Pancreas (tissue), 10 donors: Measurements from ENCODE around the gene B4GALT2. TPM values are rescaled to one million over a fixed set of nuclear protein-coding genes. Genes with fewer than 3 reads are reported as not detected.

Experiments
- ATAC-seq, 4 donors: fragments of 200-7000 bp; cut with Tn5 transposase; one replicate each; pipeline versions ENCODE4 v1.8.0 to v1.9.1; 2020; ENCODE audit warnings: mild to moderate bottlenecking in 4 of 4, moderate library complexity in 4 of 4
- DNase-seq, 6 donors: peaks; one replicate each; pipeline ENCODE4 v3.0.0-alpha.2; 2020
- FAIRE-seq: peaks from 2 replicates; lab custom pipeline; 2012; peaks lifted over from hg19 to GRCh38; lab: Jason Lieb, UNC
- H3K27ac ChIP-seq, 4 donors: fragments of 200-600 bp; sonication (generic); 1 replicate in 3 of 4; 2 replicates in 1 of 4; pipeline versions ENCODE4 v1.5.0 to v1.8.0; 2020
- H3K27me3 ChIP-seq, 4 donors: fragments of 200-600 bp; one replicate each; pipeline ENCODE4 v1.8.0; 2021
- H3K36me3 ChIP-seq, 3 donors: fragments of 200-600 bp; sonication (generic) in 1 of 3; one replicate each; pipeline versions ENCODE4 v1.5.0 to v1.8.0; 2020 to 2021
- H3K4me1 ChIP-seq, 3 donors: fragments of 200-600 bp; one replicate each; pipeline ENCODE4 v1.8.0; 2021
- H3K4me3 ChIP-seq, 4 donors: fragments of 200-600 bp; sonication (generic) in 2 of 4; one replicate each; pipeline versions ENCODE4 v1.5.0 to v1.8.0; 2020 to 2021
- H3K9me3 ChIP-seq, 4 donors: fragments of 200-600 bp; one replicate each; pipeline ENCODE4 v1.8.0; 2021
- CTCF ChIP-seq, 4 donors: fragments of 200-600 bp; sonication (generic) in 3 of 4; IDR thresholded peaks; one replicate each; pipeline versions ENCODE4 v1.5.0 to v1.8.0; 2021; ENCODE audit warnings: antibody characterized with exemption in 4 of 4
- WGBS, 2 donors: extraction: QIAGEN DNeasy Blood & Tissue Kit; methylation state at CpG; one replicate each; pipeline ENCODE4 v1.1.7; 2013; 5-methylcytosine and 5-hydroxymethylcytosine counted together
- intact Hi-C, 3 donors: fragments of 100-400 bp; cut with DNase I; formaldehyde crosslinking; loops; one replicate each; pipeline versions ENCODE4 v1.11.1 to v1.14.2; 2022
- polyA plus RNA-seq, 2 donors: library from polyadenylated mRNA; stranded (reverse); fragments of 200-250 nt; gene quantifications; one replicate each; pipeline ENCODE4 v1.2.3, GENCODE V29; 2013
- total RNA-seq, 6 donors: library from RNA; stranded (reverse); fragmentation: NEBNext Ultra II Directional in 4 of 6; extraction: Animal tissue kit (Norgen Biotek cat#: 25700) in 4 of 6; gene quantifications; one replicate each; pipeline versions ENCODE4 v1.2.1 to v1.2.4, GENCODE V29; 2021 to 2023
- donor health status: healthy with polysubstance abuse.
- donor health status: DM: no; HTN: no; CAD: no; lungs with moderate emphysema.
- donor health status: DM: no; HTN: no; CAD: no.
- donor health status: control.
- donor health status: control.
- donor health status: Bipolar disorder and iron deficiency.
- donor health status: DM: yes; HTN: yes; CAD: no.
- donor health status: DM: no; HTN: no; CAD: no.
- donor health status: DM: no; HTN: no; CAD: no.
- donor health status: DM: yes; HTN: yes; CAD: no.

Gene B4GALT2
- total and polyA plus RNA-seq, 8 donors = 16.7 to 36.7 (median 27.6) TPM

- H3K36me3 ChIP-seq = no peaks in the 10 kb centered on the region
- ATAC-seq = peak in 1 of 4 donors; percentile 8
- intact Hi-C loops = loop anchor here in 1 of 3 donors (5.0 to 10.0 kb wide), 2 partner anchors 35 to 272 kb away; no protein-coding TSS in a partner anchor
- no peak overlapping the region for H3K4me3 ChIP-seq
- no peak for TF ChIP-seq CTCF (IDR thresholded peaks at IDR 0.05)
- DNase-seq = no peak
- H3K9me3 ChIP-seq = no peaks in the 10 kb centered on the region
- no peaks in the 10 kb centered on the region for H3K27me3 ChIP-seq
- H3K4me1 ChIP-seq = peaks cover 0 to 4% (median 0%) of the 10 kb centered on the region in 3 donors
- WGBS, 2 donors = 56 to 58% methylated on average over 5 of the region's 5 CpGs
- no peak overlapping the region for H3K27ac ChIP-seq
- FAIRE-seq = no peak
These were observed 58.1 kb downstream of the B4GALT2 start for GRCh38 chr1:44037154-44037553.

DNA sequence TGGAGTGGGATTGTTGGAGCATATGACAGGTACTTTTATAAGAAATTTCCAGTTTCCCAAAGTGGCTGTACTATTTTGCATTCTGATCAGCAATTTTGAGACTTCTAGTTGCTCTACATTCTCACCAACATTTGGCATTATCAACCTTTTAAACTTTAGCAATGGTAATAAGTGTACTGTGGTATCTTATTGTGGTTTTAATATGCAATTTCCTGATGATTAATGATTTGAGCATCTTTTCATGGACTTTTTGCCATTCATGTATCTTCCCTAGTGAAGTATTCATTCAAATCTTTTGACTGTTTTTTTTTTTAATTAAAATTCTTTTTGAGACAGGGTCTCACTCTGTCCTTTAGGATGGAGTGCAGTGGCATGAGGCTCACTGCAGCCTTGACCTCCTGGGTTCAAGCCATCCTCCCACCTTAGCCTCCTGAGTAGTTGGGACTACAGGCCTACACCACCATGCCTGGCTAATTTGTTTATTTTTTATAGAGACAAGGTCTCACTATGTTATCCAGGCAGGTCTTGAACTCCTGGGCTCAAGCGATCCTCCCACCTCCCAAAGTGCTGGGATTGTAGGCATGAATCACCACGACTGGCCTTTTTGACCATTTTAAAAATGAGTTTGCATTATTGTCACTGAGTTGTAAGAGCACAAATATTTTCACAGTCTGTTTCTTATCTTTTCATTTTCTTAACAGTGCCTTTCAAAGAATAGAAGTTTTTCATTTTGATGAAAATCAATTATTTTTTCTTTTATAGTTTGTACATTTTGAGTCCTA, 60.1 kb downstream of the B4GALT2 start:
- intact Hi-C loops = loop anchor here in 1 of 3 donors (5.0 to 10.0 kb wide), 2 partner anchors 37 to 274 kb away; no protein-coding TSS in a partner anchor

DNA sequence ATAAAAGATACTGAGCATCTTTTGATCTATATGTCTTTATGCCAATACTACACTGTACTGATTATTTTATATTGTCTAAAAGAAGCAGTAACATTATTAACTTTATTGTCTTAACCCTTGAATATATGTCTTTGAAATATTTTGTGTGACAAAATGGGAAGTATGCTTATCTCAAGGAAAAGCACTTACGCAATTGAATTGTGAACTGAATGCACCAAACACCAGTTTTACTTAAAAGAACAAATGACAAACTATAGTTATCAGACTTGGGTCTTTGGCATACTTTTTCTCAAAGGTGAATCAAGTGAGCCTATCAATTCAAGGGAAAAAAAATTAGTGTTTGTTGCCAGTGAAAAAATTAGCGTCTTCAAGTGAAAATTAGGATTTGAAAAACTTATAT, 61.4 kb downstream of the B4GALT2 start:
- ATAC-seq = no peak
- no peak for TF ChIP-seq CTCF (IDR thresholded peaks at IDR 0.05)
- intact Hi-C loops = no loop called here

More for the DNA sequence above, 60.1 kb downstream of the B4GALT2 start:
- no peak for DNase-seq
- ATAC-seq = no peak
- no peak for TF ChIP-seq CTCF (IDR thresholded peaks at IDR 0.05)
- 67 to 83% methylated on average over 2 of the region's 2 CpGs for WGBS, 2 donors
- H3K27ac ChIP-seq = no peak overlapping the region
- no peaks in the 10 kb centered on the region for H3K36me3 ChIP-seq
- H3K4me1 ChIP-seq = peaks cover 0 to 4% (median 0%) of the 10 kb centered on the region in 3 donors
- no peaks in the 10 kb centered on the region for H3K9me3 ChIP-seq
- no peak overlapping the region for H3K4me3 ChIP-seq
- no peak for FAIRE-seq
- H3K27me3 ChIP-seq = no peaks in the 10 kb centered on the region

More for the DNA sequence above, 61.4 kb downstream of the B4GALT2 start:
- WGBS, 2 donors = 78 to 82% methylated on average over 2 of the region's 2 CpGs
- Histone ChIP-seq H3K4me1 (peaks cover 0 to 4% (median 0%) of the 10 kb centered on the region in 3 donors), H3K4me3 (no peak overlapping the region), H3K27ac (no peak overlapping the region), H3K36me3 (no peaks in the 10 kb centered on the region), H3K27me3 (no peaks in the 10 kb centered on the region), H3K9me3 (no peaks in the 10 kb centered on the region)
- DNase-seq = no peak
- no peak for FAIRE-seq

Other genes with a start within 250 kb of the B4GALT2 start
- 1 to 10 TPM in 4 of 6 donors, under 1 TPM in 2; 0.87 to 1.9 (median 1.1) TPM for gene ARTN, start 45.4 kb upstream of the B4GALT2 start, total RNA-seq
- 1 to 10 TPM; 2.6 to 3.2 TPM for gene ARTN, start 45.4 kb upstream of the B4GALT2 start, polyA plus RNA-seq
- 10 to 100 TPM in 2 of 6 donors, 1 to 10 TPM in 4; 6.7 to 15.6 (median 8.5) TPM for gene IPO13, start 32.3 kb upstream of the B4GALT2 start, total RNA-seq
- 10 to 100 TPM; 22.2 to 24.3 TPM for gene IPO13, start 32.3 kb upstream of the B4GALT2 start, polyA plus RNA-seq
- 10 to 100 TPM; 10.8 to 19.4 (median 12.8) TPM for gene DPH2, start 9.2 kb upstream of the B4GALT2 start, total RNA-seq
- 10 to 100 TPM; 20.0 to 22.0 TPM for gene DPH2, start 9.2 kb upstream of the B4GALT2 start, polyA plus RNA-seq
- 100 to 1,000 TPM in 1 of 6 donors, 10 to 100 TPM in 5; 59.8 to 108 (median 82.2) TPM for gene ATP6V0B, start 4.2 kb upstream of the B4GALT2 start, total RNA-seq
- 100 to 1,000 TPM; 135 to 208 TPM for gene ATP6V0B, start 4.2 kb upstream of the B4GALT2 start, polyA plus RNA-seq
- 10 to 100 TPM in 1 of 6 donors, 1 to 10 TPM in 5; 3.9 to 13.2 (median 5.3) TPM for gene CCDC24, start 12.4 kb downstream of the B4GALT2 start, total RNA-seq
- 10 to 100 TPM; 39.2 to 45.9 TPM for gene CCDC24, start 12.4 kb downstream of the B4GALT2 start, polyA plus RNA-seq
- 10 to 100 TPM in 1 of 6 donors, 1 to 10 TPM in 5; 1.9 to 23.4 (median 4.2) TPM for gene SLC6A9, start 52.3 kb downstream of the B4GALT2 start, total RNA-seq
- 1 to 10 TPM; 3.9 to 5.0 TPM for gene SLC6A9, start 52.3 kb downstream of the B4GALT2 start, polyA plus RNA-seq
- under 1 TPM in 1 of 6 donors, not detected in 5; 0.12 TPM for gene KLF17, start 139.6 kb downstream of the B4GALT2 start, total RNA-seq
- not detected for gene KLF17, start 139.6 kb downstream of the B4GALT2 start, polyA plus RNA-seq
- gene KLF18, start 162.4 kb downstream of the B4GALT2 start, total RNA-seq = not detected
- gene KLF18, start 162.4 kb downstream of the B4GALT2 start, polyA plus RNA-seq = not detected
- gene DMAP1, start 234.3 kb downstream of the B4GALT2 start, total RNA-seq = 10 to 100 TPM; 18.1 to 30.4 (median 25.8) TPM
- gene DMAP1, start 234.3 kb downstream of the B4GALT2 start, polyA plus RNA-seq = 100 to 1,000 TPM in 1 of 2 donors, 10 to 100 TPM in 1; 73.6 to 149 TPM